ENCODE results near the gene C17orf107.

The C17orf107 gene

DNA sequence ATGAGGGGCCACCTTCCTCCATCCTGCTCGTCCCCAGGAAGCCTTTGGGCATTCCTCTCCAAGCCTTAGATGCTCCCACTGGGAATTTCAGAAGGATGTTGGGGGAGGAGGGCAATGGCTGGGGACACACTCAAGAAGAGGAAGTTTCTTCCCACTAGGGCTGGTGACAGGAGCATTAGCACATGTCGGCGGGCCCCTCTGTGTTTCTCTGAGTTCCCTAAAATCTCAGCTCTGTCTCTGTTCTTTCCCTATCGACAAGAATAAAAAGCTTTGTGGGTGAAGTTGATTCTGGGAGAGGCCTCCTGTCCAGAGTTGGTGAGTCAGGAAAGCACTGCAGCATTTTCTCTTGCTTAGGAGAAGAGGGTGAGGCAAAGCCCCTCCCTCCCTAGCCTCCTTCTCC is 19.7 kb upstream of the C17orf107 start:
- DNase-seq (ENCODE audit: low read depth) = no peak
- no peak overlapping the region for H3K4me3 ChIP-seq (ENCODE audit: low read depth, low read length)
- TF ChIP-seq, protein P1, sequence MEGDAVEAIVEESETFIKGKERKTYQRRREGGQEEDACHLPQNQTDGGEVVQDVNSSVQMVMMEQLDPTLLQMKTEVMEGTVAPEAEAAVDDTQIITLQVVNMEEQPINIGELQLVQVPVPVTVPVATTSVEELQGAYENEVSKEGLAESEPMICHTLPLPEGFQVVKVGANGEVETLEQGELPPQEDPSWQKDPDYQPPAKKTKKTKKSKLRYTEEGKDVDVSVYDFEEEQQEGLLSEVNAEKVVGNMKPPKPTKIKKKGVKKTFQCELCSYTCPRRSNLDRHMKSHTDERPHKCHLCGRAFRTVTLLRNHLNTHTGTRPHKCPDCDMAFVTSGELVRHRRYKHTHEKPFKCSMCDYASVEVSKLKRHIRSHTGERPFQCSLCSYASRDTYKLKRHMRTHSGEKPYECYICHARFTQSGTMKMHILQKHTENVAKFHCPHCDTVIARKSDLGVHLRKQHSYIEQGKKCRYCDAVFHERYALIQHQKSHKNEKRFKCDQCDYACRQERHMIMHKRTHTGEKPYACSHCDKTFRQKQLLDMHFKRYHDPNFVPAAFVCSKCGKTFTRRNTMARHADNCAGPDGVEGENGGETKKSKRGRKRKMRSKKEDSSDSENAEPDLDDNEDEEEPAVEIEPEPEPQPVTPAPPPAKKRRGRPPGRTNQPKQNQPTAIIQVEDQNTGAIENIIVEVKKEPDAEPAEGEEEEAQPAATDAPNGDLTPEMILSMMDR (conservative IDR thresholded peaks at IDR 0.05; ENCODE audit: low read depth, low read length) = no peak

DNA sequence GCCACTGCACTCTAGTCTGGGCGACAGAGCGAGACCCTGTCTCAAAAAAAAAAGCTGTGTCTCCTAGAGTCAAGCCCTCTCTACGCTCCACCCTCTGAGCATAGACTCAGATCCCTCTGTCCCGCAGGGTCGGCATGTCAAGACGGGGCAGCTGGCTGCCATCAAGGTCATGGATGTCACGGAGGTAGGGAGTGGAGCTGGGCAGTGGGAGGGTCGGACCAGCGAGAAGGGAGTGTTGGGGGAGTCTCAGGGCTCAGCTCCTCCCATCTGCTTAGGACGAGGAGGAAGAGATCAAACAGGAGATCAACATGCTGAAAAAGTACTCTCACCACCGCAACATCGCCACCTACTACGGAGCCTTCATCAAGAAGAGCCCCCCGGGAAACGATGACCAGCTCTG is 18.5 kb upstream of the C17orf107 start:
- H3K4me3 ChIP-seq (ENCODE audit: low read depth, low read length) = no peak overlapping the region
- no peak for DNase-seq (ENCODE audit: low read depth)
- TF ChIP-seq, protein P1 (conservative IDR thresholded peaks at IDR 0.05; ENCODE audit: low read depth, low read length) = no peak

DNA sequence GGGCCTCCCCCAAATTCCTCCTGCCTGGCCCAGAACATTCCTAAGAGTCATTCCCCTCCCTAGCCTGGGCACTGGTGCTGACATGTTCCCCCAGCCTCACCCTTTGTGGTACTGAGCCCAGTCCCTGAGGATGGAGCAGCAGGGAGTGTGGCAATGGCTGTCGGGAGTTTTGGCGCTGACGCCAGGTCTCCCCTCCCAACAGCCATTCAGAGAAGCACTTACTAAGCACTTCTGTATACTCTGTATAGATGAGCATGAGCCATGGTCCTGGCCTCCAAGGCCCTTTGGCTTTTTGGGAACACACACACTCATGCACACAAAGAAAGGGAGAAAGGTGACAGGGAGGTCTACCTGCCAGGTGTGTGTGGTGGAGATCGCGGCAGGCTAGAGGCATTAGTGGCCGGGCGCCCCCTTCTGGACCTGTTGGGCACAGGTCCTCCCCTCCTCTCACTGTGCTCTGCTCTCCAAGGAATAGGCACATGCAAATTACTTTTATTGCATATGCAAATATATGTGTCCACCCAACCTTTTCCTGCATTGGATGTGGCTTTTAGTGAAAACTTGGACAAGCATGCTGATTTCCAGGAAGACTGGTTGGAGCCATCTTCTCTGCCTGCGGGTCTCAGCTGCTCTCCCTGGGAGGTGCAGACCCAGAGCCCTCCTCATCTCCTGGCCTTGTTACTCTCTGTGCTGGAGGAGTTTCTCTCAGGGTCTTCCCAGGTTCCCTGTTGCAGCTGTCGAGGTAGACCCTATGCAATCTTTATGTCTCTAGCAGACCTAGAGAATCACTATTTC is 17.4 kb upstream of the C17orf107 start:
- no peak overlapping the region for H3K4me3 ChIP-seq (ENCODE audit: low read depth, low read length)
- DNase-seq (ENCODE audit: low read depth) = peak; percentile 61
- TF ChIP-seq, protein P1 (conservative IDR thresholded peaks at IDR 0.05; ENCODE audit: low read depth, low read length) = peak; percentile 92

DNA sequence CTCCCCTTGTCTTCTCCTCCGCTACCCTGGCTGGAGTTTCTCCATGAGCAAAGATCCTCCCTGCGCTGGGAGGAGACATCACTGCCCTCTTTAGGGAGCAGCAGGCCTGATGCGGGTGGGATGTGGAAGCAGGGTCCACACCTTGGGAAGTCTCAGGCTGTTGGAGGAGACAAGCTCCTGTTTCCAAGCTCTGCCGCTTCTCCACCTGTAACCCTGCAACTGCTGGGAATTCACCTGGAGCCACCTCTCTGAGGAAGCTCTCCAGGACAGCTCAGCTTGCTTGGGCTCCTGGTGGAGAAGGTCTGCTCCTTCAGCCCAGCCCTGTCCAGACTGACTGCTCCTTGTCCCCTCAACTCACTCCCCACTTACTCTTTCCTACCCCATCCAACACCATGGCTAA is 14.8 kb upstream of the C17orf107 start:
- no peak for DNase-seq (ENCODE audit: low read depth)
- H3K4me3 ChIP-seq (ENCODE audit: low read depth, low read length) = no peak overlapping the region
- TF ChIP-seq, protein P1 (conservative IDR thresholded peaks at IDR 0.05; ENCODE audit: low read depth, low read length) = no peak

DNA sequence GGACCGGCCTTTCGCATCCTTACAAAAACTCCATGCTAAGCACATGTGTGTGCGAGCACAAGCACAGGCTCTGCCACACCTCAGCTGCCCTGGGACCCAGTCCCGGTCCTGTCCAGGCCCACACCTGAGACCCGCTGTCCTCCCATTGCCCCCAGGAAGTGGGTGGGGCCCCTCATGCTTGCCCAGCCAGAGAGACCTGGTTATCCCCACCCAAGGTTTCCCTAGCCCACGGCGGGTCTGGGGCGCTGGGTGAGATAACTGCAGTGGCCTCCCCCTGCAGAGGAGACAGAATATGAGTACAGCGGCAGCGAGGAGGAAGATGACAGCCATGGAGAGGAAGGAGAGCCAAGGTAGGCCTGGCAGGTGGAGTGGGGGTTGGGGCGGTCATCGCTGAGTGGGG is 12.5 kb upstream of the C17orf107 start:
- H3K4me3 ChIP-seq (ENCODE audit: low read depth, low read length) = no peak overlapping the region
- DNase-seq (ENCODE audit: low read depth) = no peak
- TF ChIP-seq, protein P1 (conservative IDR thresholded peaks at IDR 0.05; ENCODE audit: low read depth, low read length) = no peak

DNA sequence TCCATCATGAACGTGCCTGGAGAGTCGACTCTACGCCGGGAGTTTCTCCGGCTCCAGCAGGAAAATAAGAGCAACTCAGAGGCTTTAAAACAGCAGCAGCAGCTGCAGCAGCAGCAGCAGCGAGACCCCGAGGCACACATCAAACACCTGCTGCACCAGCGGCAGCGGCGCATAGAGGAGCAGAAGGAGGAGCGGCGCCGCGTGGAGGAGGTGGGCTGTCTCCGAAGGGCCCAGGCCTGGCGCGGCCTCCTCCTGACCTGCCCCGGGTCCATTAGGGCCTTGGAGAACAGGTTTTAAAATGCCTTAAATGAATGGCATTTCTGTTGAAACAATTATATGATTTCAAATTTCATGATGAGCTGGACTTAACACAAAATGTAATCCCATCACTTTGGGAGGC is 11.8 kb upstream of the C17orf107 start:
- DNase-seq (ENCODE audit: low read depth) = no peak
- TF ChIP-seq, protein P1 (conservative IDR thresholded peaks at IDR 0.05; ENCODE audit: low read depth, low read length) = no peak
- H3K4me3 ChIP-seq (ENCODE audit: low read depth, low read length) = no peak overlapping the region
